ENCODE results near the gene IFITM10.

The IFITM10 gene

DNA sequence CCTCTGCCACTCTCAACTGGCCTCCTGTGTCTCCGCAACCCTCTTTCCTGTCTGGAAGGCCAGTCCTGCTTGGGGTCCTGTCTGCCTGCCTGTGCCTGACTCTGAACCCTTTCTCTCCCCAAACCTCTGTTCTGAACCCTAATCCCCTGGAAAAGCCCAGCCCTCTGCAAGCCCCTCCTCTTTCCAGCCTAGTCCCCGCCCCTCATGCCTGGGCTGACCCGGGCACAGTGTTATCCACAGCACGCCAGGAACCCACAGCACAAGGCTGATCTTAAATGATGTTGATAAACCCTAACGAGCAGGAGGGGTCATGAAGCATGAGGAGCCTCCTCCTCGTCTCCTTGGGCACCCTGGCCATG is at the start of gene IFITM10:
Gene IFITM10 (minus strand): TSS at position 115 of the 359 bp plus-strand sequence. CDS start 153 bp downstream, outside the sequence.
- in situ Hi-C loops (cut with MboI; ENCODE audit: low pct_unique_long_range_greater_than_20kb, low sequenced_read_pairs): no loop called here
- DNase-seq: no peak

DNA sequence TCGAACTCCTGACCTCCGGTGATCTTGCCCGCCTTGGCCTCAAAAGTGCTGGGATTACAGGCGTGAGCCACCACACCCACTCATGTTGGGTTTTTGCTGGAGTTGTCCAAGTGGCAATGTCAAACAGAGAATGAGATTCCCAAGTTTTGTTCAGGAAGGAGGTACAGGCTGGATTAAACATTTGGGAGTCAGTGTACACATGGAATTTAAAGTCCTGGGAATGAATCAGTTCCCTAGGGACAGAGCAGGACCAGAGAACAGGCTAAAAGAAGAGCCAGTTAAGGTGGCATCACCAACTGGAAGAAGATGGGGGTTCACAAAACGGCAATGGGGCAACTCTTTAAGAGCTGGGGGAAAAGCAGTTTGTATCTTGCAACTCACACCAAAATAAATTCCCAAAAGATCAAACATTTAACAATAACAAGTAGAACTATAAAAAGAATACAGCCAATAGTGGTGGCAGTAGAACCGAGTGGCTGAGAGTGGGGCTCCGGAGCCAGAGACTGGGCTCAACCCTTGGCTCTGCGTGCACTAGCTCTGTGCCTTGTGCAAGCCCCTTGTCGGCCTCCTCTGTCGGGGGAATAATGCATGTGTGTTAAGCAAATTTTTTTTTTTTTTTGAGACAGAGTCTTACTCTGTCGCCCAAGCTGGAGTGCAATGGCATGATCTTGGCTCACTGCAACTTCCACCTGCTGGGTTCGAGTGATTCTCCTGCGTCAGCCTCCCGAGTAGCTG is 47.2 kb upstream of the IFITM10 start:
- in situ Hi-C loops (cut with MboI; ENCODE audit: low pct_unique_long_range_greater_than_20kb, low sequenced_read_pairs): no loop called here

DNA sequence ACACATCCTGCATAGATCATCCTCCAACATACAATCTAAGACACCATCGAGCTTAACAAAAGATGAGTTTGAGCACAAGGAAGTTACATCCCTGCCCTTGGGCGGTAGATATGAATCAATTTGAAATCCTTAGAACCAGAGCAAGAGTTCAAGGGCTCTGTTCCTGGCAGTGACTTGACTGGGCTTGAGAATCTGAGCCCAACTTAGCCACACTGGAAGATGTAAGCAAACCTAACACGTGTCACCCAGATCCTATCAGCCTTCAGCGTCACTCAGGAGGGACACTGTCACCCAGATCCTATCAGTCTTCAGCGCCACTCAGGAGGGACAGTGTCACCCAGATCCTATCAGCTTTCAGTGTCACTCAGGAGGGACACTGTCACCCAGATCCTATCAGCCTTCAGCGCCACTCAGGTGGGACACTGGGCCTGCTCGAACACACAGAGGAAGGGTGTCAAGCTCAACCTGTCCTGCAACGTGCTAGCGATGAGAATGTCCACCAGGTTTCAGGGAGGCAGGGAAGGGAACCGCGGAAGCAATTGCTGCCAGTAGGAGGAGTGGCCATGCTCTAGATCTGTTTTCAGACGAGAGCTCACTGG is 46.1 kb upstream of the IFITM10 start:
- in situ Hi-C loops (cut with MboI; ENCODE audit: low pct_unique_long_range_greater_than_20kb, low sequenced_read_pairs): no loop called here
- no peak for DNase-seq

More for the DNA sequence above, 47.2 kb upstream of the IFITM10 start:
- DNase-seq: no peak

DNA sequence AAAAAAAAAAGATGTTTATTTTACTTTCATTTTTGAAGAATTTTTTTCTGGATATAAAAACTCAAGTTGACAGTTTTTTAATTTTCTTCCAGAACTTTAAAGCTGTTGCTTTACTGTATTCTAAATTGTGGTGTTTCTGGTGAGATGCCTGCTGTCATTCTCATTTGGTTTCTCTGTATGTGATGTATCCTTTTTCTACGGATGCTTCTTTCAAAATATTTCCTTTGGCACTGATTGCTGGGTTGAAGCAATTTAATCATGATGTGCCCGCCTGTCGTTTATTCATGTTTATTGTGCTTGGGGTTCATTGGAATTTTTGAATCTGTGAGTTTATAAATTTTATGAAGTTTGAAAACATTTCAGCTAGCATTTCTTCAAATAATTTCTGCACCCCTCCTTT is 42.7 kb upstream of the IFITM10 start:
- DNase-seq: no peak
- in situ Hi-C loops (cut with MboI; ENCODE audit: low pct_unique_long_range_greater_than_20kb, low sequenced_read_pairs): no loop called here

DNA sequence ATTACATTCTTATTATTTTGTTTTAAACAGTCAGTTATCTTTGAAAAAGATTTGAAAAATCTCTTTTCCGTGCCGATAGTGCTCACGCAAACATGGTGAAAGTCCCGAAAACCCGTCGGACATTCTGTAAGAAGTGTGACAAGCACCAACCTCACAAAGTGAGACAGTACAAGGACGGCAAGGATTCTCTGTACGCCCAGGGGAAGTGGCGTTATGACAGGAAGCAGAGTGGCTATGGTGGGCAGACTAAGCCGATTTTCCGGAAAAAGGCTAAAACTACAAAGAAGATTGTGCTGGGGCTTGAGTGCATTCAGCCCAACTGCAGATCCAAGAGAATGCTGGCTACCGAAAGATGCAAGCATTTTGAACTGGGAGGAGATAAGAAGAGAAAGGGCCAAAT is 42.1 kb upstream of the IFITM10 start:
- peak; percentile 84 for DNase-seq
- in situ Hi-C loops (cut with MboI; ENCODE audit: low pct_unique_long_range_greater_than_20kb, low sequenced_read_pairs): no loop called here

DNA sequence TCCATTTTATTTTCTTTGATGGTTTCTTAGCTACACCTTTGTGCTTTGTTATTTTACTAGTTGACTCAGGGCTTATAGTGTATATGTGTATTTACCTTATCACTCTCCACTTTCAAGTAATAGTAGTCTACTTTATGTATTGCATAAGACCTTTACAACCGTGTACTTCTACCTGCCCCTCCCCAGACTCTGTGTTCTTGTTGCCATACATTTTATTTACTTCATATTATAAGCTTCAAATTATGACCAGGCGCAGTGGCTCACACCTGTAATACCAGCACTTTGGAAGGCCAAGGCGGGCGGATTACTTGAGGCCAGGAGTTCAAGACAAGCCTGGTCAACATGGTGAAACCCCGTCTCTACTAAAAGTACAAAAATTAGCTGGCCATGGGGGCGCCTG is 41.5 kb upstream of the IFITM10 start:
- in situ Hi-C loops (cut with MboI; ENCODE audit: low pct_unique_long_range_greater_than_20kb, low sequenced_read_pairs): no loop called here
- DNase-seq: no peak

DNA sequence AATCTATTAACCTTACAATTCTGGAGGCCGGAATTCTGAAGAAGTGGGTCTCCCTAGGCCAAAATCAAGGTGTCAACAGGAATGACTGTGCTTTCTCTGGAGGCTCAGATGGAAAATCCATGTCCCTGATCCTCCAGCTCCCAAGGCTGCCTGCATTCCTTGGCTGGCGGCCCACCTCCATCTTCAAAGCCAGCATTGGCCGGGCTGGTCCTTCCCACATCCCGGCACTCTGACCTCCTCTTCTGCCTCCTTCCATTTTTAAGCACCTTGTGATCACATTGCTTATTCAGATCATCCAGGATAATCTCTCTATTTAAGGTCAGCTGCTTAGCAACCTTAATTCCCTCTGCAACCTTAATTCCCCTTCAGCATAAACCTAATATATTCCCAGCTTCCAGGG is 36.1 kb upstream of the IFITM10 start:
- in situ Hi-C loops (cut with MboI; ENCODE audit: low pct_unique_long_range_greater_than_20kb, low sequenced_read_pairs): no loop called here
- no peak for DNase-seq

DNA sequence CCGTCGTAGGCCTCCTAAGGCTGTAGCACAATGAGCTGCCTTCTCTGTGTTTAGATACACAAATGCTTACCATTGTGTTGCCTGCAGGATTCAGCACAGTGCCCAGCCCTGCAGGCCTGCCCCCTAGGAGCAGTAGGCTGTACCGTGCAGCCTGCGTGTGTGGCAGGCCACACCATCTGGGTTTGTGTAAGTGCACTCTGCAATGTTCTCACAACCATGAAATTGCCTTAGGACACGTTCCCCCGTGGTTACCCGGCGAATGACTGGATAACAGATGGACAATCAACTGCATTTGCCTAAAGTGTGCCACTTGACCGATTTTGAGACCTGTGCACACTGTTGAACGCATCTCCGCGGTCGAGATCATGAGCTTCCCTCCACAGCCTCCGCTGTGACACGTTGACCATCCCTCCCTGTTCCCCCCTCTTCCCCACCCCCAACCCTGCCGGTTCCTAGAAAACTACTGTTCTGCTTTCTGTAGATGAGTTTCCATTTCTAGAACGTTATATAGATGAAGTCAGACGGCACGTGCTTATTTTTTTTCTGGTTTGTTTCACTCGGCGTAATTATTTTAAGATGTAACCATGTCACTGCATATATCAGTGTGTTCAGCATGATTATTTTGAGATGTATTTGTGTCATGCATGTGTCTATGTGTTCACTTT is 35.5 kb upstream of the IFITM10 start:
- in situ Hi-C loops (cut with MboI; ENCODE audit: low pct_unique_long_range_greater_than_20kb, low sequenced_read_pairs): no loop called here

DNA sequence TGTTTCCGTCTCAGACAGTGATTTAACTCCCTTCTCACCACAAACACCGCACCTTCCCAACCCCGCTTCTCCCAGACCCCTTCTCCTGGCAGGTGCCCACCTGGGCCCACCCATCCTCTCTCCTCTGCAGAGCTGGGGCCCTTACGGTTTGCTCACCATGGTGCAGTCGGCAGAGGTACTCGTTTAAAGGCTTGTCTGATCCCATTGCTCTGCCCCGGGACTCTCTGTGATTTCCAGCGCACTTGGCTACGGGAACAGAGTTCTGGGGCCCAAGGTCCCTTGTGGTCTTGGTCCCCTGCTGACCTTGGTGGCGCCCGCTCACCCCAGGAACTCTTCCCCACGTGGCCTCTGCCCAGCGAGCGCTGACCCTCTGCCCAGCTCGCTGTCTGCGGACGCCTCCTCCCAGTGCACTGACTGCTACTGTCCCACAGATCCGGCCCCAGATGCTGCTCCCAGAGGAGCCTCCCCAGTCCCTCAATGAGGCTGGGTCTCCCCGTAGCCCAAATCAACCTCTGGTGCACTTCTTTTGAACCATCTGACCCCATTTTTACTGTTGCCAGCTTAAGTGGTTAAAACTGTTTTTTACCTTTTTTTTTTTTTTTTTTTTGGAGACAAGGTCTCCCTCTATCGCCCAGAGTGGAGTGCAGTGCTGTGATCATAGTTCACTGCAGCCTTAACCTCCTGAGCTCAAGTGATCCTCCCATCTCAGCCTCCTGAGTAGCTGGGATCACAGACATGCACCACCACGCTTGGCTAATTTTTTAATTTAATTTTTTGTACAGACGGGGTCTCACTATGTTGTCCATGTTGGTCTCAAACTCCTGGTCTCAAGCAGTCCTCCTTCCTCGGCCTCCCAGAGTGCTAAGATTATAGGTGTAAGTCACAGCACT is 34.6 kb upstream of the IFITM10 start:
- in situ Hi-C loops (cut with MboI; ENCODE audit: low pct_unique_long_range_greater_than_20kb, low sequenced_read_pairs): no loop called here
- DNase-seq: no peak

More for the DNA sequence above, 35.5 kb upstream of the IFITM10 start:
- DNase-seq: peak; percentile 66

DNA sequence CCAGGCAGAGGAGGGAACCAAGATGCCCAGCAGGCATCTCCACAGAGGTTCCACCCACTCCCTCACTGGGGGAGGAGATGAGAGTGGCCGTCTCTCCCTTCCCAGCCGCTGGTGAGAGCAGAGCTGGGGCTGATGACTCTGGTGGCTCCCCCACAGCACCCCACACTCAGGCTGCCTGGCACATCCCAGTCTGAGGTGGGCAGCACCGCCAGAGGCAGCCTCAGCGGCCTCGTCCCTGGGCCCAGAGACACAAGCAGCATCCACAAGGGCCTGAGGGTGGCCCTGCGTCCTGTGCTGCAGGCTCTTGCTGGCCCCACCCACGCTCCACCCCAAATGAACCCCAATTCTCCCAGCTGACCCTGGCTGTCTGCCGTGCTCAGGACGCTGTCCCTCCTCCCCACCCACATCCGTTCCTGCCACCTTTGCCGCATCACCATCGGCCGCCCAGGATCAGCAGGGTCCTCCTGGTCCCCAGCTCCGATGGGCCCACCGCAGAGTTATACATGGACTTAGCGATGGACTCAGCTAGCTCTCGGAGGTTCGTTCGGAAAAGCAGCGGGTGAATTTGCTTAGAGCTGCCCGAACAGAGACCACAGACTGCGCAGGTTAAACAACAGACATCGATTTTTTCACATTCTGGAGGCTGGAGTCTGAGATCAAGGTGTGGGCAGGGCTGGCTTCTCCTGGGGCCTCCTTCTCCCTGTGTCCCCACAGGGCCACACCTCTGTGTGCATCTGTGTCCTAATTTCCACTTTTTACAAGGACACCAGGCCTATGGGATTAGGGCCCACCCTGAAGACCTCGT is 33.5 kb upstream of the IFITM10 start:
- in situ Hi-C loops (cut with MboI; ENCODE audit: low pct_unique_long_range_greater_than_20kb, low sequenced_read_pairs): no loop called here
- no peak for DNase-seq

DNA sequence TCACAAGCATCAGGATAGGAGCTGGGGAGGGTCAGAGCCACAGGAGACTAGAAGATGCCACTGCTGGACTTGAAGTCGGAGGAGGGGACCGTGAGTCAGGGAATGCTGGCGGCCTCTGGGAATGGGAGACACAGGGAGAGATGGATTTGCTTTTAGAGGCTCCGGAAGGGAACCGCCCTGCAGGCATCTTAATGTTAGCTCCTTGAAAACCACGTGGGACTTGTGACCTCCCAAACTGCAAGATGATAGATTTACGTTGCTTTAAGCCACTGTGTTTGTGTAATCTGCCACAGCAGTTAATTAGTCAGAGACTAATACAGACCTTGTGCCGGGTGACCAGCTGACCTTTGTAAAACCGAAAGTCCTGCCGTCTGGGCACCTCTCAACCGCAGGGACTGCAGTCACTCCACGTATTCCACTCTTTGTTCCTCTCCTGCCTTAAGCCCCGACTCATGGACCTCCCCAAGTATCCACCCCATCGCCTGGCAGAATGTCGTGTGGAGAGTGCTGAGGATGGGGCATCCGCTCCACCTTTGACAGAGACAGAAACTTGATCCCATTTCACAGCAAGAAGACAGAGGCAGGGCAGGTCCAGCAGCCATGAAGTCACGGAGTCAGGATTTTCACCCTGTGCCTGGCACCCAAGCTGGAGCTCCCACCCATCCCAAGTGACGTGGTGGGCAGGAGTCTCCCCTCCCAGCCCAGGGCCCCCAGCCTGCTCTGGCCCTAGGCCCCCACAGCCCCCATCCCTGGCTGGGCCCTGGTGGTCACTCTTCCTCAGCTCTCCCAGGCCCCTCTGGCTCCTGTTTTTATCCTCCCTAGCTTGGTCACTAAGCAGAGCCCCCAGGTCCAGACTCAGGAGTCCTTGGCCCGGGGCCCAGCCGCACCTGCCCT is 32.7 kb upstream of the IFITM10 start:
- DNase-seq: no peak
- in situ Hi-C loops (cut with MboI; ENCODE audit: low pct_unique_long_range_greater_than_20kb, low sequenced_read_pairs): no loop called here

DNA sequence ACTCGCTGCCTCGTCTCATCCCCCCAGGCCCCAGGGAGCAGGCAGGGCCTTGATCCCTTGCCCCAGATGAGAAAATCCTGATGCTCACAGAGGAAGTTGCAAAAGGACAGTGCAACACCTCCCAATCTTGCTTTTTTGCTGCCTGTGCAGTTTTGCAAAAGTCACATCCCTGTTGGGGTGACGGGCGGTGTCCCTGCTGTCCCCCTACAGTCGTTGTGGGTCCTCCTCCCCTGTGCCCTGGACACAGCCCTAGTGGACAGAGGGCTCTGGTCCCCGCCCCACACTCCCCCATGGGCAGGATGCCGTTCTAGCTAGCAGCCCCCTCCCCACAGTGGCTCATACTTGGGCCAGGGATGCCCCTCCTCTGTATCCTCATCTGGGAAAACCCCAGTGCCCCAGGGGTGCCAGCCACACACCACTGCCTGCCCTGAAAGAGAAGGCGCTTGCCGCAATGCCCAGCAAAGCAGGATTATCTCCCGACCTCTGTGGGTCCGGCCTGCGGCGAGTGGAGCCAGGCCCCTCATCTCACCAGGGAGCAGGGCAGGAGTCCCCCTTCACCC is 31.7 kb upstream of the IFITM10 start:
- in situ Hi-C loops (cut with MboI; ENCODE audit: low pct_unique_long_range_greater_than_20kb, low sequenced_read_pairs): no loop called here
- no peak for DNase-seq

DNA sequence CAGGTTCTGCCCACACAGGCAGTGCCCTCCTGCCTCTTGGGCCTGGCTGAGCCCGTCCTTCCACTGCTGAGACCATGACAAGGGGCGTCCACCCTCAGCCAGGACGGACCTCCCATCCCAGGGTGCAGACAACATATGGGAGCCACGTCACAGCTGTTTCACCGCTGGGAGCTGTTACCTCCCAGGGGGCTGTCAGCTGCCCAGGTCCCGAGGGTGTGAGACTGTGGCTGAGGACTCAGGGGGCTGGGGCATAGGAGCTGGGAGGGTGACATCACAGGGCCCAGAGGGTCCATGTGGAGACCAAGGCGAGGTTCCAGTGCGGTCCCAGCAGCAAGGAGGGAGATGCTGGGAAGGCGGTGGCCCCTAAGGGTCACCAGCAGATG is 31.2 kb upstream of the IFITM10 start:
- in situ Hi-C loops (cut with MboI; ENCODE audit: low pct_unique_long_range_greater_than_20kb, low sequenced_read_pairs): no loop called here

DNA sequence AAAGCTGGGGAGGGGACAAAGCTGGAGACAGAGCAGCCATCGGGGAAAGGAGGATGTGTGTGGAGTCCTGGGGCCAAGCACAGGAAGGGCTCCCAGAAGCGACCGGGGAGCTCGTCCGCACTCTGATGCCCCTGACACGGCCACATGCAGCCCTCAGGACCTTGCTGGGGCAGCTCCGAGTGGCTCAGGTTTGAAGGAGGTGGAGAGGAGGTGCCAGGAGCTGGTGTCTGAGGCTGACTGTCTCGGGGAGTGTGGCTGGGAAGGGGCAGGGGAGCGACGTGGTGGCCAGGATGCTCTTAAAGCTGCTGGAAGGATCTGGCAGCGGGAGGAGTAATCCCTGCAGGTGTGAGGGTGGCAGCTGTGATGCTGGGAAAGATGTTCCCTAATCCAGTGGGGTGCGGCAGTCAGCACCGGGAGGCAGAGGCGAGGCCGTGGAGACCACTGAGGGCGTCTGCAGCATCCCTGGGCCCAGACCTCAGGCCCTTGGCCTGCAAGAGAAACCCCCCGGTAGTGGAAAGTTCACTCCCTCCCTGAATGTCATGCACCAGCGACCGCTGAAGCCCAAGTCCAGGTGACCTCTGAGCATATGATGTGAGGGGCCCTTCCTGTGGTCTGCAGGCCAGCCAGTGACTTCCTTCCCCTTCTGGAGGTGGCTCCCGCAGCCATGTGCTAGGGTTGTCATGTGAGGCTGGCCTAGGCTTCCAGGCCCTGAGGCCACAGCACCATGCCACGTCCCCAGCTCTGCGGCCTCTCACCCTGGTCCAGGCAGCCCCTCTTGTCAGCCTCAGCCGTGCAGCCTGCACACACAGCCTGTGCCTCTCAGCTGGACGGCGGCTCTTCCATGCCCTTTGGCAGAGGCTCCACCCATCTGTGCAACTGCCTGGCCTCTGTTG is 30.6 kb upstream of the IFITM10 start:
- peak; percentile 64 for DNase-seq
- in situ Hi-C loops (cut with MboI; ENCODE audit: low pct_unique_long_range_greater_than_20kb, low sequenced_read_pairs): no loop called here

More for the DNA sequence above, 31.2 kb upstream of the IFITM10 start:
- no peak for DNase-seq

DNA sequence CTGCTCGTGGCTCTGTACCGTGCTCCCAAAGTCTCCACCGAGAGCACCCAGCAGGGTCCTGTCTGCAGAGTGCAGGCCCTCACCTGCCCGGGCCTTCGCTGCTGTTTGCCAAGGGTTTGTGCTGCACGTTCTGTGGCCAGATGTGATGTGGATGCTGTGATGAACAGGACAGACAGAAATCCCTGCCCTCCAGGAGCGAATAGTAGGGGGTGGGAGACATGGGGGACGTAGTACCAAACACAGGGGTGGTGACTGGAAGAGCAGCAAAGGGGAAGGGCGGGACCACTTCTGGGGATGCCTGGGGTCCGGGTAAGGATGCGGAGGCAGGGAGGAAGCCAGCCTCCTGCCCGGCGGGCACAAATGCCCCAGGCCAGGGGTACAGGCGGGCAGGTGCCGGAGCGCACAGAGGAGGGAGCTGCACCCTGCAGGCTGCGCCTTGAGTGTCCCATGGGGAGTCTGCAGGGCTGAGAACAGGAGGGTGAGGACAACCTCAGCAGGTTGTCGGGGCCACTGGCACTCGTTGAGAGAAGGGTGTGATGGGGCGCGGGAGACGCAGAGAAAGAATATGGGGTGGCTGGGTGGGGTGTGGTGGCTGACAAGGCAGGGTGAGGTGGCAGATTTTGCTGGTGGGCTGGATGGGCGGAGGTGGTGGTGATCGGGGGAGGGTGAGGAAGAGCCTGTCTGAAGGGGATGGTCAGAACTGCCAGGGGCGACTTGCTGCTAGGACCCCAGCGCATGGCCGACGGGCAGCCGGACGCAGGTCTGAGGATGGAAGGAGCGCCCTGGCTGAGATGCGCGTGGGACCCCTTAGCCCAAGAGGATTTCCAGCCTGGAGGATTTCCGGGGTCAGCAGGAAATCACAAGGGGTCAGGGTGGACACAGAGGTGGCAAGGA is 29.7 kb upstream of the IFITM10 start:
- DNase-seq: no peak
- in situ Hi-C loops (cut with MboI; ENCODE audit: low pct_unique_long_range_greater_than_20kb, low sequenced_read_pairs): no loop called here

Measured in KBM-7 (cell line).